Spleen (tissue), 11 donors: Measurements from ENCODE around the gene ADAM8. TPM values are rescaled to one million over a fixed set of nuclear protein-coding genes. Genes with fewer than 3 reads are reported as not detected.
A peak's percentile ranks its signal among the peaks of the same experiment; 100 is the strongest.

Source experiments
- DNase-seq: peaks from one replicate; pipeline ENCODE4 v3.0.0-alpha.2; 2020
- H3K27ac ChIP-seq, 8 donors: fragments of 200-600 bp; sonication (generic) in 7 of 8; 1 replicate in 4 of 8; 2 replicates in 4 of 8; pipeline versions ENCODE4 v1.5.0 to v1.8.0; 2016 to 2021; ENCODE audit warnings: inconsistent platforms in 4 of 8, mild to moderate bottlenecking in 4 of 8, moderate library complexity in 1 of 8
- H3K27me3 ChIP-seq, 7 donors: fragments of 200-600 bp; sonication (generic) in 6 of 7; replicated peaks in 1 of 7; 1 replicate in 4 of 7; 2 replicates in 3 of 7; pipeline versions ENCODE4 v1.5.0 to v1.8.0; 2016 to 2021; ENCODE audit warnings: inconsistent platforms in 3 of 7, mild to moderate bottlenecking in 1 of 7
- H3K36me3 ChIP-seq, 6 donors: fragments of 200-600 bp; sonication (generic) in 5 of 6; 1 replicate in 4 of 6; 2 replicates in 2 of 6; pipeline versions ENCODE4 v1.5.0 to v1.8.0; 2016 to 2021; ENCODE audit warnings: inconsistent platforms in 2 of 6
- H3K4me1 ChIP-seq, 6 donors: fragments of 200-600 bp; sonication (generic) in 5 of 6; 1 replicate in 3 of 6; 2 replicates in 3 of 6; pipeline versions ENCODE4 v1.5.0 to v1.8.0; 2016 to 2021; ENCODE audit warnings: inconsistent platforms in 3 of 6
- H3K4me3 ChIP-seq, 8 donors: fragments of 200-600 bp; sonication (generic) in 7 of 8; 1 replicate in 4 of 8; 2 replicates in 4 of 8; pipeline versions ENCODE4 v1.5.0 to v1.8.0; 2016 to 2021; ENCODE audit warnings: inconsistent platforms in 4 of 8, mild to moderate bottlenecking in 4 of 8, moderate library complexity in 2 of 8
- H3K9me3 ChIP-seq, 8 donors: fragments of 200-600 bp; sonication (generic) in 7 of 8; 1 replicate in 4 of 8; 2 replicates in 4 of 8; pipeline versions ENCODE4 v1.5.0 to v1.8.0; 2016 to 2021; ENCODE audit warnings: inconsistent platforms in 4 of 8
- POLR2A ChIP-seq, 3 donors: fragments of 450-650 bp; IDR thresholded peaks; one replicate each; pipeline ENCODE4 v1.5.1; 2017; ENCODE audit warnings: antibody characterized with exemption in 3 of 3, mild to moderate bottlenecking in 1 of 3
- POLR2AphosphoS5 ChIP-seq, 3 donors: sonication (generic); formaldehyde crosslinking; IDR thresholded peaks; one replicate each; pipeline ENCODE4 v1.5.1; 2017; ENCODE audit warnings: antibody characterized with exemption in 3 of 3
- WGBS, 5 donors: extraction: QIAGEN DNeasy Blood & Tissue Kit in 3 of 5; methylation state at CpG; one replicate each; pipeline versions ENCODE4 v1.1.5 to v1.1.7; 2013 to 2018; 5-methylcytosine and 5-hydroxymethylcytosine counted together
- intact Hi-C: fragments of 100-400 bp; cut with DNase I; formaldehyde crosslinking; loops from one replicate; pipeline ENCODE4 v1.15.0; 2023; ENCODE audit warnings: low total_unique reads
- polyA plus RNA-seq, 3 donors: library from polyadenylated mRNA; stranded (reverse); fragments of 200-250 nt; gene quantifications; one replicate each; pipeline ENCODE4 v1.2.1, GENCODE V29; 2013
- total RNA-seq, 7 donors: library from RNA; depleted of rRNA in 3 of 7; stranded (reverse); fragments of >200 nt in 3 of 7; fragmentation: NEBNext Ultra II Directional in 4 of 7; extraction: Animal tissue kit (Norgen Biotek cat#: 25700) in 4 of 7; gene quantifications; one replicate each; pipeline versions ENCODE4 v1.1.0 to v1.2.1, GENCODE V29; 2016 to 2021
- TF ChIP-seq, protein P1 (sequence below), 11 experiments: fragments of 200-600 bp in 7 of 11; fragments of 450-650 bp in 4 of 11; sonication (generic) in 4 of 11; IDR thresholded peaks in 8 of 11; conservative IDR thresholded peaks in 3 of 11; 1 replicate in 7 of 11; 2 replicates in 4 of 11; pipeline versions ENCODE4 v1.4.0 to v1.8.0; 2016 to 2021; ENCODE audit warnings: antibody characterized with exemption in 11 of 11, inconsistent platforms in 4 of 11, mild to moderate bottlenecking in 1 of 11
- donor health status: healthy with polysubstance abuse.
- donor health status: DM: no; HTN: no; CAD: no; lungs with moderate emphysema.
- donor health status: DM: no; HTN: no; CAD: no.
- donor health status: Bipolar disorder and iron deficiency.
- donor health status: healthy.
- donor health status: DM: no; HTN: no; CAD: no.
- donor health status: DM: yes; HTN: yes; CAD: no.

The ADAM8 gene
- total and polyA plus RNA-seq, 10 donors, result 10.1 to 177 (median 67.8) TPM

DNA sequence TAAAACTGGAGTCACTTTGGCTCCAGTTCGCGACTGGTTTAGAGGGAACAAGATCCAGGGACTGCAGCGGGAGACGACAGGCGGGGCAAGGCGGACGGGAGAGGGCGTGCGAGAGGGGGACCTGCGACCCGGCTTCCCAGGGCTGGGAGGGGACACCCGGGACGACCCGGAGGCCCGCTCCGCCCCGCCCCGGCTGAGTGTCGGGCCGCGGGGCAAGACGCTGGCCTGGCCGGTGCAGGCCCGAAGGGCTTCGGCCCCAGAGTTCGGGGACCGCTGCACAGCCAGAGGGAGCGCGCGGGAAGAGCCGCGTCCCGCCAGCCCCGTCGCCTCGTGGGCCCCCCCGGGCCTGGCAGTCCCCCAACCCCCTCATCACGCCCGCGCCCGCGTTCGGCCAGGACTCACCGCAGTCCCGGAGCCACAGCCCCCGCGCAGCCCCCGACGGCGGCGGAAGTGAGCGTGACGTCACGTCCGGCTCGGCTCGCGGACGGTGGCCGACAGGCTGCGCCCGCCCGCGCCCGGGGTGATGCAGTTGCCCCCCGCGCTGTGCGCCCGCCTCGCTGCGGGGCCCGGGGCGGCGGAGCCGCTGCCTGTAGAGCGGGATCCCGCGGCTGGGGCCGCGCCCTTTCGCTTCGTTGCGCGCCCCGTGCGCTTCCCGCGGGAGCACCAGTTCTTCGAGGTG, 31.9 kb upstream of the ADAM8 start, which contains the start of the genes TUBGCP2 and ZNF511:
TSS of gene TUBGCP2 (minus strand) at position 452 of the 679 bp plus-strand sequence. CDS start 5,931 bp downstream, outside the sequence.
TSS of gene ZNF511 (plus strand) at position 494 of the 679 bp plus-strand sequence. CDS start at position 524, 30 bp downstream.
- H3K36me3 ChIP-seq, result peaks cover 0 to 45% (median 32%) of the 10 kb centered on the region in 6 donors
- TF ChIP-seq POLR2AphosphoS5 (IDR thresholded peaks at IDR 0.05) (peak; percentile 91 to 94 (median 92)), POLR2A (IDR thresholded peaks at IDR 0.05) (peak in 2 of 3 donors; percentile 22 to 24)
- TF ChIP-seq, protein P1, sequence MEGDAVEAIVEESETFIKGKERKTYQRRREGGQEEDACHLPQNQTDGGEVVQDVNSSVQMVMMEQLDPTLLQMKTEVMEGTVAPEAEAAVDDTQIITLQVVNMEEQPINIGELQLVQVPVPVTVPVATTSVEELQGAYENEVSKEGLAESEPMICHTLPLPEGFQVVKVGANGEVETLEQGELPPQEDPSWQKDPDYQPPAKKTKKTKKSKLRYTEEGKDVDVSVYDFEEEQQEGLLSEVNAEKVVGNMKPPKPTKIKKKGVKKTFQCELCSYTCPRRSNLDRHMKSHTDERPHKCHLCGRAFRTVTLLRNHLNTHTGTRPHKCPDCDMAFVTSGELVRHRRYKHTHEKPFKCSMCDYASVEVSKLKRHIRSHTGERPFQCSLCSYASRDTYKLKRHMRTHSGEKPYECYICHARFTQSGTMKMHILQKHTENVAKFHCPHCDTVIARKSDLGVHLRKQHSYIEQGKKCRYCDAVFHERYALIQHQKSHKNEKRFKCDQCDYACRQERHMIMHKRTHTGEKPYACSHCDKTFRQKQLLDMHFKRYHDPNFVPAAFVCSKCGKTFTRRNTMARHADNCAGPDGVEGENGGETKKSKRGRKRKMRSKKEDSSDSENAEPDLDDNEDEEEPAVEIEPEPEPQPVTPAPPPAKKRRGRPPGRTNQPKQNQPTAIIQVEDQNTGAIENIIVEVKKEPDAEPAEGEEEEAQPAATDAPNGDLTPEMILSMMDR (IDR thresholded peaks at IDR 0.05 in 8 of 11, conservative IDR thresholded peaks at IDR 0.05 in 3 of 11), result no peak
- 0 to 1% (median 0%) methylated on average over 43 to 89 of the region's 89 CpGs for WGBS, 5 donors
- intact Hi-C loops, result no loop called here
- peak within 1 kb of the TSS; percentile 66 to 98 (median 92) for H3K4me3 ChIP-seq
- peak within 1 kb of the TSS; percentile 95 to 99 (median 98) for H3K27ac ChIP-seq
- no peaks in the 10 kb centered on the region for H3K27me3 ChIP-seq
- peaks cover 17 to 62% (median 49%) of the 10 kb centered on the region in 6 donors for H3K4me1 ChIP-seq
- no peaks in the 10 kb centered on the region for H3K9me3 ChIP-seq
- DNase-seq, result peak; percentile 97

DNA sequence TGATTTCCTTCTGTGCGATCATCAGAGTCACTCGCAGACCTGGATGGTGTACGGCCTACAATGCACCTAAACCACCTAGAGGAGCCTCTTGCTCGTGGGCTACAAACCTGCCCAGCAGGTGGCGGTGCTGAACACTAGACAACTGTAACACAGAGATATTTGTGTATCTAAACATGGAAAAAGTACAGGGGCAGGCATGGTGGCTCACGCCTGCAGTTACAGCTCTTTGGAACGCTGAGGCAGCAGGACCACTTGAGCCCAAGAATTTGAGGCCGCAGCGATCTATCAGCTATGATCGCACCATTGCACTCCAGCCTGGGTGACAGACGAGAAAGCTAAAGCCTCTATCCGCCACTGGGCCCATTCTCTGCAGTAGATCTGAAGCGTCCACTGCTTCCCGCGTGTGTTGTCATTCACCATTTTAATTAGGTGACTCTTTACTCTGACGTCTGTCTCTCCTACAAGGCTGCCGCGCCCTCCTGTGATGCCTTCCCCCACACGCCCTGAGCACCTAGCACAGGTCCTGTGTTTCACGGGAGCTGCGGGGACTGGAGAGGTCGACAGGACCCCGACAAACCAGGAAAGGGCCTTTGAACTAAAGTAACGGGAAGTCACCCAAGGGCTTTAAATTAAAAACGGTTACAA, 31.2 kb upstream of the ADAM8 start:
- TF ChIP-seq POLR2AphosphoS5 (IDR thresholded peaks at IDR 0.05) (peak in 1 of 3 donors; percentile 15), POLR2A (IDR thresholded peaks at IDR 0.05) (no peak)
- TF ChIP-seq, protein P1 (IDR thresholded peaks at IDR 0.05 in 8 of 11, conservative IDR thresholded peaks at IDR 0.05 in 3 of 11), result peak; percentile 41 to 89 (median 75)
- Histone ChIP-seq H3K4me3 (peak overlapping the region; percentile 66 to 98 (median 92)), H3K36me3 (peaks cover 0 to 46% (median 30%) of the 10 kb centered on the region in 6 donors), H3K27me3 (no peaks in the 10 kb centered on the region), H3K27ac (peak overlapping the region; percentile 95 to 99 (median 98)), H3K4me1 (peaks cover 17 to 68% (median 52%) of the 10 kb centered on the region in 6 donors), H3K9me3 (no peaks in the 10 kb centered on the region)
- intact Hi-C loops, result no loop called here
- 2 to 4% (median 4%) methylated on average over 24 to 25 of the region's 25 CpGs for WGBS, 5 donors
- peak; percentile 94 for DNase-seq

DNA sequence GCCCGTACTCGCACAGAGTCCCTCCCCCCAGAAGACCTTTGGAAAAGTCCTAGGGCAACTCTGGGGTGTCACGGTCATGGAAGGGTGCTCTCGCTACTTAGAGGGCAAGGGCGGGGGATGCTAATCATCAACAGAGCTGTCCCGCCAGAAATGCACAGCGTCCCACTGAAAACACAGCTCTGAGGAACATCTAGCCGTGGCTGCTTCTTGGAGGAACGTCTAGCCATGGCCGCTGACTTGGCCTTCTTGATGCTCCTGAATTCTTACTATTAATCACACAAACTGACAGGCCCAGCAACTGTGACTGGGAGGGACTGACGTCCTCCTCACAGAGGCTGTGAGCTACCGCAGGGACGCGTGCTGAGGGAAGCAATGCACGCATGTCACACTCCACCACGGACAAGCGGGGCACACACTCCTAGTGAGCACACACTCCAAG, 30.3 kb upstream of the ADAM8 start:
- no peaks in the 10 kb centered on the region for H3K27me3 ChIP-seq
- peak overlapping the region in 5 of 8 donors; percentile 78 to 99 (median 97) for H3K27ac ChIP-seq
- peak; percentile 81 for DNase-seq
- H3K36me3 ChIP-seq, result peaks cover 0 to 46% (median 29%) of the 10 kb centered on the region in 6 donors
- intact Hi-C loops, result no loop called here
- H3K4me3 ChIP-seq, result peak overlapping the region in 2 of 8 donors; percentile 95 to 98
- WGBS, 5 donors, result 88 to 92% (median 91%) methylated on average over 17 of the region's 17 CpGs
- H3K9me3 ChIP-seq, result no peaks in the 10 kb centered on the region
- TF ChIP-seq POLR2A (IDR thresholded peaks at IDR 0.05), result no peak
- no peak for TF ChIP-seq POLR2AphosphoS5 (IDR thresholded peaks at IDR 0.05)
- TF ChIP-seq, protein P1 (IDR thresholded peaks at IDR 0.05 in 8 of 11, conservative IDR thresholded peaks at IDR 0.05 in 3 of 11), result no peak
- H3K4me1 ChIP-seq, result peaks cover 17 to 72% (median 52%) of the 10 kb centered on the region in 6 donors
